AG09319 (cell line): ENCODE results near the gene TFF1.

Experiments used
- DNase-seq: peaks from one replicate; pipeline ENCODE4 v3.0.0-alpha.2; 2010; ENCODE audit warnings: low read depth; ENCODE audit errors: extremely low read depth
- TF ChIP-seq, protein P1 (sequence below): IDR thresholded peaks from 2 replicates; pipeline ENCODE4 v1.5.1; 2011; ENCODE audit warnings: low read depth, mild to moderate bottlenecking, inconsistent platforms, low read length, moderate library complexity

The TFF1 gene

DNA sequence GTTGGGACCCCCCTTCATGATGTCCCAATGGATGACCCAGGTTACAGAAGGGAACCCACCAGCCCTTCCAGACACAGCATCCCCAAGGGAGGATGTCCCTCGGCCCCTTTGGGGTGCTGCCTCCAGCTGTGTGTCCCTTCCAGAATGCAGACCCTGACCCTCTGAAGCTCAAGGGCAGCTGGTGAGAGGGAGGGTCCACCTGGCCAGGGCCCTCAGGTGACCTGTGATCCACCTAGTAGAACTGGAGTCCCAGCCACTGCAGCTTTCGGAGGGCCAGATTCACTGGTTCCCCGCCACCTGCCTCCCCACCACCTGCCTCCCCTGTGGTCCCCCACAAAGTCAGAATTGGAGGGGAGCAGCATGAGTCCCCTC lies 9.6 kb upstream of the TFF1 start:
- TF ChIP-seq, protein P1, sequence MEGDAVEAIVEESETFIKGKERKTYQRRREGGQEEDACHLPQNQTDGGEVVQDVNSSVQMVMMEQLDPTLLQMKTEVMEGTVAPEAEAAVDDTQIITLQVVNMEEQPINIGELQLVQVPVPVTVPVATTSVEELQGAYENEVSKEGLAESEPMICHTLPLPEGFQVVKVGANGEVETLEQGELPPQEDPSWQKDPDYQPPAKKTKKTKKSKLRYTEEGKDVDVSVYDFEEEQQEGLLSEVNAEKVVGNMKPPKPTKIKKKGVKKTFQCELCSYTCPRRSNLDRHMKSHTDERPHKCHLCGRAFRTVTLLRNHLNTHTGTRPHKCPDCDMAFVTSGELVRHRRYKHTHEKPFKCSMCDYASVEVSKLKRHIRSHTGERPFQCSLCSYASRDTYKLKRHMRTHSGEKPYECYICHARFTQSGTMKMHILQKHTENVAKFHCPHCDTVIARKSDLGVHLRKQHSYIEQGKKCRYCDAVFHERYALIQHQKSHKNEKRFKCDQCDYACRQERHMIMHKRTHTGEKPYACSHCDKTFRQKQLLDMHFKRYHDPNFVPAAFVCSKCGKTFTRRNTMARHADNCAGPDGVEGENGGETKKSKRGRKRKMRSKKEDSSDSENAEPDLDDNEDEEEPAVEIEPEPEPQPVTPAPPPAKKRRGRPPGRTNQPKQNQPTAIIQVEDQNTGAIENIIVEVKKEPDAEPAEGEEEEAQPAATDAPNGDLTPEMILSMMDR, result no peak
- no peak for DNase-seq

DNA sequence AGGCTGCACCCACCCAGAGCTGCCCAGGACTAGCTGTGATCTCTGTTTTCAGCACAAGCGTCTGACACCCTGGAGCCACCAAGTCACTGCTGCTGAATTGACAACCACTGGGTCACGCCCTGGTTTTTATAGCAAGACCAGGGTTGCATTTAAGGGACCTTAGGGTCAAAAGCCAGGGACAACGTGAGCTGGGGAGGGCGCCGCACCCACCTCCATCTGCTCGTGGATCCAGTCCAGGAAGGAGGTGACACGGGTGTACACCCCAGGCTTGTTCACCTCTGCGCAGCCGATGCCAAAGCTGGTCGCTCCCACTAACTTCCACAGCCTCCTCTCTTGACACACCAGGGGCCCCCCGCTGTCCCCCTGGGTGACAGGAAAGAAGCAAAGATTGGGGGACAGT lies 9.2 kb upstream of the TFF1 start:
- TF ChIP-seq, protein P1, result no peak
- DNase-seq, result no peak

DNA sequence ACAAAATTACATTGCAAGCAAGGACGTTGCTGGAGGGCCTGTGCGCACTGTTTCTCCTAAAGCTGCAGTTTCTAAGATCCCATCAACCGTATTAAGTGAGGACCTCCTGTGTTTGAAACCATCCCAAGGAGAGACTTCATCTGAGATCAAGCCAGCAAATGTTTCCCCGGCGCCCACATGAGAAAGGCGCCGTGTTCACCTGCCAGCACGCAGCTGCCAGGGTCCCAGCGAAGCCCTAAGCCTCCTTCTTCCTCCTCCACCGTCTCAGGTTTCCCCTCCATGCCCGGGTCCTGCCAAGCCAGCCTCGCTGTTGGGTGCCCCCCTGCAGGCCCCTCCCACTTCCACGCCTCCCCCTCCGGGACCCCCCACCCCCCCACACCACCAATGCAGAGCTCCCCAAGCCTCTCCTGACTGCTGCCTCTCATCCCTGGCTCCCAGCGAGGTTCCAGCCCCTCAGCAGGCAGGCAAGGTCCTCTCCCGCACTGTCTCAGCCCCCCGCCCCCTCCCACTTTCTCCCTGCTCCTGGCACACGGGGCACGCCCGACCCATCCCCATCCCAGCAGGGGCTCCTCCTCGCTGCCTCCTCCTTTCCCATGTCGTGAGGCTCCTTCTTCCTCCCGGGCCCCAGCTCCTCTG lies 8.6 kb upstream of the TFF1 start:
- TF ChIP-seq, protein P1, result no peak
- DNase-seq, result no peak

DNA sequence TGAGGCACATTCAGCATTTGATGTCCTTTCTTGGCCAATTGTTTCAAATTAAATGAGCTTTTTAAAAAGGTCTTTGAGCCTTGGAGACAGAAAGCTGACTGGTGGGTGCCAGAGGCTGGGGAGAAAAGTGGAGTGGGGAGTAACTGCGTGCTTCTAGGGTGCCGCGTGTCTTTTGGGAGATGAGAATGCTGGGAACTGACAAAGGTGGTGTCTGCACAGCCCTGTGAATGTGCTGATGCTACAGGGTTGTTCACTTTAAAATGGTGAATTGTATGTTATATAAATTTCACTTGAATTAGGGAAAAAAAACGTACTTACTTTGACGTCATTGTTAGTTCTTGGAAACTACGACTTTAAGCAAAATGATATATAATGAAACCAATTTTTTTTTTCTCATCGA lies 8.1 kb upstream of the TFF1 start:
- no peak for DNase-seq
- TF ChIP-seq, protein P1, result no peak

DNA sequence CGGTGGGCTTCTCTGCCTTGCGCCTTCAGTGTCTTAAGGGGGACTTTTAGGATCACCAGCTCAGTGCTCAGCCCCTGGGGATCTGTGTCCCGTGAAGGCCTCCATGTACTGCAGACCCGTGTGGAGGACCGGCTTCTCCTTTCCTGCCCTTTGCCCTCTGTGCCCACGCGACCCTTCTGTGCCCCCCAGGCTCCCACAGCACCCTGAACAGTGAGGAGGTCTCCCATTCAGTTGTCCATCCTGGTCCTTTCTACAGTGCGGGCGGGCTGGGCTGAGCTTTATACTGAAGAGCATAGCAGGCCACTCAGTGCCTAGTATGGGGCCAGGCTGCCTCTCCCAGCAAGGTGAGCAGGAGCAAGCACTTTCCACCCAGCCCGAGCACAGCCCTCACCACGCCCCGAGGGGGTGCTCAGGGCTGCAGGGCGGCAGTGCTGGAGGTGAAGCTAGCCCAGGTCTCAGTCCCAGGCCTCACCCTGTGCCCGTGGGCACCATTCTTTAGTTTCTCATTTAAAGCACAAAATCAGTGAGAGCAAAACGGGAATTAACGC lies 7.6 kb upstream of the TFF1 start:
- TF ChIP-seq, protein P1, result no peak
- no peak for DNase-seq

DNA sequence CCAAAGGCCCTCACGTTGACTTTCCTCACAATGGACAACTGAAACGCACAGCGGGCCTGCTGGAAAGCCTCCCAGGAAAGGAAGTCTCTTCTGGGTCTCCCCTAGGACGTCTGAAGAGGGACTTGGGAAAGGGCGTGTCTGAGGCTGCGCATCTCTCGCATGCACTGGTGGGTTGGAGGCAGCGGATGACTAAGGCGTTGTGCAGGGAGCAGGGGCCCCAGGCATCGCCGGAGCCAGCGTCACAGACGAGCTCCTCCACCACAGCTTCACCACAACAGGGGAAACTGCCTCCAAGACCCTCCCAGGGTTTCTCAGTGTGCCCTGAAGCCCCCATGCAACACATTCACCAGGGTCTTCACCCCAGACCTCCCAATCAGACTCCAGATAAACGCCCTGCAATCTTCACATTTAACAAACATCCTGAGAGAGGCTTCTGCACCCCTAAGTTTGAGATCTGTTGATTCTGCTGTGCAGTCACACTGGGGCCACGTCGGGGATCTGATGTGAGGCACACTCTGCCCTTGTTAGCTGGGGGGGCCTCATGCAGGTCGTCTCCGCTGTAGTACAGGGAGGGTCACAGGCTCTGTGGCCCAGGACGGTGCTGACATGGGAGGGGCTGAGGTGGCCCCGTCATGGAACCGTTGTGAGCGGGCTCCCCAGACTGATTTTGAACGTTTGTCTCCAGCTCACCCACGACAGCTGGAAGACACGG lies 7.0 kb upstream of the TFF1 start:
- DNase-seq, result no peak
- TF ChIP-seq, protein P1, result no peak

DNA sequence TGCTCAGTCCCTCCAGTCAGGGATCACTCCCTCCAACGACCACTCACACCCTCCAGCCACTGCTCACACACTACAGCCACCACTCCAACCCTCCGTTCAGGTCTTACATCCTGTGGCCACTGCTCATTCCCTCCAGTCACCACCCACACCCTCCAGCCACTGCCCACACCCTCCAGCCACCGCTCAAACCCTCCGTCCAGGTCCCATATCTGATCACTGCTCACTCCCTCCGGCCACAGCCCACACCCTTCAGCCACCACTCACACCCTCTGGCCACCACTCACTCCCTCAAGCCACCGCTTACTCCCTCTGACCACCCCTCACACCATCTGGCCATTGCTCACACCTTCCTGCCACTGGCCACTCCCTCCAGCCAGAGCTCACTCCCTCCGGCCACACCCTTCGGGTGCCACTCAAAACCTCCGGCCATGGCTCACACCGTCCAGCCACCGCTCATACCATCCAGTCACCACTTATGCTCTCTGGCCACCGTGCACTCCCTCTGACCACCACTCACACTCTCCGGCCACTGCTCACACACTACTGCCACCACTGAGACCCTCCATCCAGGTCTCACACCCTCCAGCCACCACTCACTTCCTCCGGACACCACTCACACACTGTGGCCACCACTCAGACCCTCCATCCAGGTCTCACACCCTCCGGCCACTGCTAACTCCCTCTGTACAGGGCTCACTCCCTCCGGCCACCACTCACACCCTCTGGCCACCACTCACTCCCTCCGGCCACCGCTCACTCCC lies 4.7 kb upstream of the TFF1 start:
- TF ChIP-seq, protein P1, result no peak
- DNase-seq, result no peak
